Glutamatergic neuron (in vitro differentiated cells): Measurements from ENCODE around the gene UNC5B. TPM values are rescaled to one million over a fixed set of nuclear protein-coding genes. Genes with fewer than 3 reads are reported as not detected.

ENCODE experiments used
- DNase-seq: peaks from one replicate; pipeline ENCODE4 v3.0.0; 2022
- H3K27ac Mint-ChIP-seq: one replicate; pipeline ENCODE4 v1.8.0; 2020; ENCODE audit warnings: mild to moderate bottlenecking, mixed read lengths, inconsistent platforms; ENCODE audit not compliant: unreplicated experiment
- H3K27me3 Mint-ChIP-seq: one replicate; pipeline ENCODE4 v1.8.0; 2020; ENCODE audit warnings: mild to moderate bottlenecking, moderate library complexity, mixed read lengths, inconsistent platforms; ENCODE audit not compliant: unreplicated experiment
- H3K36me3 Mint-ChIP-seq: one replicate; pipeline ENCODE4 v1.8.0; 2020; ENCODE audit warnings: mild to moderate bottlenecking, mixed read lengths, inconsistent platforms; ENCODE audit not compliant: unreplicated experiment
- H3K4me1 Mint-ChIP-seq: one replicate; pipeline ENCODE4 v1.8.0; 2020; ENCODE audit warnings: mild to moderate bottlenecking, low read depth, mixed read lengths, inconsistent platforms; ENCODE audit not compliant: unreplicated experiment
- H3K4me3 Mint-ChIP-seq: one replicate; pipeline ENCODE4 v1.8.0; 2020; ENCODE audit warnings: mild to moderate bottlenecking, mixed read lengths, inconsistent platforms; ENCODE audit not compliant: unreplicated experiment
- H3K9me3 Mint-ChIP-seq: one replicate; pipeline ENCODE4 v1.8.0; 2020; ENCODE audit warnings: mild to moderate bottlenecking, moderate library complexity, mixed read lengths, inconsistent platforms; ENCODE audit not compliant: unreplicated experiment
- CTCF ChIP-seq: fragments of 200-600 bp; sonication (generic); IDR thresholded peaks from one replicate; pipeline ENCODE4 v1.5.0; 2021; ENCODE audit not compliant: partially characterized antibody, unreplicated experiment
- total RNA-seq: library from RNA; stranded (reverse); fragmentation: NEBNext Ultra II Directional; extraction: Animal tissue kit (Norgen Biotek cat#: 25700); gene quantifications from one replicate; pipeline ENCODE4 v1.2.1, GENCODE V29; 2021; ENCODE audit not compliant: unreplicated experiment

UNC5B gene
- total RNA-seq, 1 donor from 2014 or later = 22.6 TPM

GRCh38 chr10:71316786-71317160, 104.4 kb downstream of the UNC5B start:
- Mint-ChIP-seq H3K4me1 (peaks cover 18% of the 10 kb centered on the region), H3K9me3 (no peaks in the 10 kb centered on the region), H3K36me3 (no peaks in the 10 kb centered on the region), H3K27me3 (no peaks in the 10 kb centered on the region), H3K4me3 (no peak overlapping the region), H3K27ac (peak overlapping the region; percentile 35)
- TF ChIP-seq CTCF = no peak
- no peak for DNase-seq

- TF ChIP-seq CTCF = no peak
- Mint-ChIP-seq H3K4me1 (peaks cover 18% of the 10 kb centered on the region), H3K4me3 (peak overlapping the region; percentile 65), H3K9me3 (no peaks in the 10 kb centered on the region), H3K27me3 (no peaks in the 10 kb centered on the region), H3K36me3 (no peaks in the 10 kb centered on the region), H3K27ac (no peak overlapping the region)
- DNase-seq = no peak
These were observed 105.4 kb downstream of the UNC5B start for GRCh38 chr10:71317739-71318138.

- H3K4me1 Mint-ChIP-seq = peaks cover 9% of the 10 kb centered on the region
- no peaks in the 10 kb centered on the region for H3K9me3 Mint-ChIP-seq
- DNase-seq = peak; percentile 86
- peak; percentile 47 for TF ChIP-seq CTCF
- peak within 1 kb of the TSS; percentile 98 for H3K27ac Mint-ChIP-seq
- no peaks in the 10 kb centered on the region for H3K36me3 Mint-ChIP-seq
- H3K27me3 Mint-ChIP-seq = no peaks in the 10 kb centered on the region
- peak within 1 kb of the TSS; percentile 97 for H3K4me3 Mint-ChIP-seq
These were observed 106.9 kb downstream of the UNC5B start, which contains the start of gene SLC29A3 for GRCh38 chr10:71319042-71319799. TSS of gene SLC29A3 (plus strand) at chr10:71319259. CDS start at chr10:71319310, 51 bp downstream.

- TF ChIP-seq CTCF = no peak
- peak overlapping the region; percentile 98 for H3K27ac Mint-ChIP-seq
- H3K27me3 Mint-ChIP-seq = no peaks in the 10 kb centered on the region
- H3K9me3 Mint-ChIP-seq = no peaks in the 10 kb centered on the region
- no peak for DNase-seq
- no peaks in the 10 kb centered on the region for H3K36me3 Mint-ChIP-seq
- peaks cover 9% of the 10 kb centered on the region for H3K4me1 Mint-ChIP-seq
- H3K4me3 Mint-ChIP-seq = peak overlapping the region; percentile 97
These were observed 107.5 kb downstream of the UNC5B start for GRCh38 chr10:71319800-71320392.

- H3K4me1 Mint-ChIP-seq = peaks cover 9% of the 10 kb centered on the region
- H3K4me3 Mint-ChIP-seq = no peak overlapping the region
- no peak for DNase-seq
- H3K36me3 Mint-ChIP-seq = no peaks in the 10 kb centered on the region
- no peaks in the 10 kb centered on the region for H3K27me3 Mint-ChIP-seq
- H3K9me3 Mint-ChIP-seq = no peaks in the 10 kb centered on the region
- H3K27ac Mint-ChIP-seq = no peak overlapping the region
- no peak for TF ChIP-seq CTCF
These were observed 108.2 kb downstream of the UNC5B start for GRCh38 chr10:71320592-71320991.
